Stimulated activated CD4-positive, alpha-beta T cell treated with anti-CD3 and anti-CD28 coated beads, Interleukin-12 subunit alpha, Interleukin-12 subunit beta, amount 100 ng/mL, for 4 hours (primary cell): Measurements from ENCODE around the gene HOXA13.

Source experiments
- DNase-seq: peaks from one replicate; pipeline ENCODE4 v3.0.0-alpha.2; 2020

Gene HOXA13

DNA sequence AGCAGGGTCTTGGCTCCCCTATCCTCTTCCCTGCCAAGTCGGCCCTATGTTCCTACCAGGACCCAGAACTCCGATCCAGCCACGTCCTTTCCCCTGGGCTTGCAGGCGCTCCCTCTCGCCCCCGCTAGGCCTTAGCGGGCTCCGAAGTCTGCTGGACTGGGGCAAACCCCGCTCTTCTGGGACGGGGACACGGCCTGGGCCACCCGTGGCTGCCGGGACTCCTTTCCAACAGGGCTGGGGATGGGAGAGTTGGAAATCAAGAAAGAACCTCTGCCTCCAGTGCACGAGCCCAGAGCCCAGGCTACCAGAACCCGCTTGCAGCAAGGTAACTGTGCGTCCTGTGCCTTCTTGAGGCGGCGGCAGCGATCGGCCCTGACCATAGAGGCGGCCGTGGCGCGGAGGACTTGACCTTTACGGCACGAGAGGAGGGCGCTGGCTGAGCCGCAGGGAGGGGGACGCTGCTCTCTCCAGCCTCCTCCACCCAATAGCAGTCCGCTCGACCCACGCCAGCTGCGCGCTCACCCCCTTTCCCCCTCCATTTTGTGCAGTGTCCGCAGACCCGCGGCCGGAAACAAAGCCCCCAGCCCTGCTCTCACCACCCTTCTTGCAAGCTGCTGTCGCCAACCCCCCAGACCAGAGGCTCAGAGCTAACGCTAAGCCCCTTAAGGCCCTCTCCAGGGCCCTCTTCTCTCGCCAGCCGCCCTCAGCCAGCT lies 7.9 kb downstream of the HOXA13 start:
- no peak for DNase-seq

DNA sequence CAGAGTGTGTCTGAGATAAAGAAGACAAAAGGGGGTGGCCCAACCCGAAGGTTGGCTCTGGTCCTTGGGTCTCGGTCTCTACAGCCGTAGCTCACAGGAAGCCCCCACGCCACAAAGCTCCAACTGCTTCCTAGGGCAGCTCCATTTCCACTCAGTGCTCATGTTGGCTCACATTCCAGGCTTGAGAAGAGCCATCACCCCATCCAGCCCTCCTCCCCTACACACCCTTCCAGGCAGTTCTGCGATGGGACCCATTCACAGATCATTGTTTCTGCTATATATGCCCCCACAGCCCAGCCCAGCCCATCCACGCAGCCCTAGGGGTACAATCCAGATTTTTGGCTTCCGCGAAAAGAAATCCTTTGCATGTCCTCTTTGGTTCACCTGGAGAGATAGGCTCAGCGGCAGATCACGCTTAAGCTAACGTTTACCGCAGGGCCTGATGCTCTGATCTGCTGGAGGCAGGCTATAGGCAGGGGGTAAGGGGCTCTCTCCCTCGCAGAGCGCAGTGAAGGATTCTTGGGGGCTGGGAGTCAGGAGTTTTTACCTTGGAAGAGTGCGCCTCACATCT lies 8.6 kb downstream of the HOXA13 start:
- no peak for DNase-seq

DNA sequence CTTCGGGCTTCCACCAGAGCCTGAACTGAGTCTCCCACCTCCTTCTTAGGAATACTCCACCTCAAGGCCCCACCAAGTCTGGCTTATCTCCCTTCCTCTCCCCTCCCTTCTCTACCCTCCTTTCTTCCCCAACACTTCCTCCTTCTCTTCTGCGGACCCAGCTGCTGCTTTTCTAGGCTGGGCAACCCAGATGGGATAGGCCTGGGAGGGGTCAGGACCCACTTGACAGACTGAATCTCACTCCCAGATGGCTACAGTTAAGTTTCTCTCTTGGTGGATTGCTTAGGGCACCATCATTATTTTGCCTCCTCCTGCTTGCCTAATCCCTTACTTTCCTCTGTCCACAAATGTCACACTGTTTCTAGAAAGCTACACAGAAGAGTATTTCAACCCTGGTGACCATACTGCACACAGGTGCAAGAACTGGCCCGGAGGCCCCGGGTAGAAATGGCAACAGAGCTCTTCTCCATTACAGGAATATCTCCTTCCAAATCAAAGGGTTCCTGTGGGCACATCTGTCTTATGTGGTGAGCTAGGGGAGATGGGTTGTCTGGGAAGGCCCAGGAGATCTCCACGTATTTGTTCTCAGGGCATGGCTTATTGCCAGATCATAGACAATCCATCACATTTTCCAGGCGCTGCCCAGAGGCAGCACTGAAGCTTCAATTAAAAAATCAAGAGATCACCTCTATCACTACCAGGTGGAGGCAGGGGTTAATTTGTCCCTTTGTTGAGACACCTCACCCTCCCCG lies 9.7 kb downstream of the HOXA13 start:
- DNase-seq, result no peak

DNA sequence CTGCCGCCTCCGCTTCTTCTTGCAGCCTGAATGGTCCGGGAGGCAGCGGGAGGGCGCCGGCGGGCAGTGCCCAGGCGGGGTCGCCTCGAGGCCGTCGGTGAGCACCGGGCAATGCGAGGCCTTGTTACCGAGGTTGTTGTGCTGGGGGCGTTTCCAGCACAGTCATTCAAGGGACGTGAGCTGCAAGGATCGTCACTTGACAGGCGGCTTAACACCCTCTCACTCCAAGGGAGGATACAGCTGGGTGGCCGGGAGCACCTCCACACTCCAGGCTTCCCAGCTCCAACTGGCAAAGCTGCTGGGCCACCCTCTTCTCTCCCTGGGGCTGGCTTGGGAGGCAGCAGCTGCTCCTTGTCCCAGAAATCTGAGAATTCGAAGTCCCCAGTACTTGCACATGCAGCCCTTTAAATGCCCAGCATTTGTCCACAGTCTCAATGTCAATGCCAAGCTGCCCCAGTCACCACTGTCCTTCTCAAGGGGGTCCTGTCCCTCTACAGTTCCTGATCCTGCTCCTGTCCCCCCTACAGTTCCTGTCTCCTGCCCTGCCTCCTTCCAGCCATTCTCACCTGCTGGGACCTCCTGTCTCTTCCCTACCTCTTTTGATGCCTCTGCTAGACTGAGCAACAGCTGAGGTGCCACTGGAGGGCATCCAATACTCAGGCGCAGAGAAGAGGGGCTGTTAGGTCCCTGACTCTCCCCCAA lies 10.4 kb downstream of the HOXA13 start:
- no peak for DNase-seq

DNA sequence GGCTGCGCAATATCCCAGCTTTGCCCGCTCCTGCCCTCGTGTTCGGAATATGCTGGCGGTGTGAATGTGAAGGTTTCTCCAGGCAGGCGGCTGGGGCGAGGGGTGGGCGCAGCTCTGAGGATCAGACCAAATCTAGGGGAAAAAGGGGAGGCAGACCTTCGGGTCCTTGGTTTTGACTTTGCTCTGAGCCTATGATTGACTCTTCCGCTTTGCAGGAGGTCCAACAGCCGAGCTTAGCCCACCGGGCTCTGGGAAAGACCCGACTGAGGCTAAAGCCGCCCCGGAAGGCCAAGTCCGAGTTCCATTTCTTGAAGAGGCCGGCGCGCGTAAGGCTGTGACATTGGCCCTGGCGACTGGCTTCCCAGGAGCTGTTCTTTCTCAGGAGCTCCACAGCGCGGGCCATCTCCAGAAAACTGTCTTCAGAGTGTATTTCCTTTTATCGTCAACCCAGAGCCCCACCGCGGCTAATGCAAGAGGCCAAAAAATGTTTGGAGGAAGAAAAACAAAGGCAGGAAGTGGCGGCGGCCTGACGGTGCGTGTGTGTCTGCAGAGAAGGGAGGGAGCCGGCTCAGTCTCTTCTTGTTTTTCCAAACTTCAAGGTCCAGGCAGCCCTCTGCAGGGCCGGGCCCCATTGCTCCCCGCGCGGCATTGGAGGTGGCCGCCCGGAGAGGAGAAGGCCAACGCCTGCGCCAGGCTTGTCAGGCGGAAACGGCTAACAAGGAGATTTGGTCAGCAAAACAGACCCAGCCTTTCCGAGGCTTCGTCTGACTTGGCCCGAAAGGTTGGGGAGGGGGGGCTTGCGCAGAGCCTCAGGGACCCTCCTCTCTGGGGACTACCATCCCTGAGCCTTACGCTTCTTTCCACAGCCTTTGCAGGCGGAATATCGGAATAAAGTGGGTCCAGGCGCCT lies 11.3 kb downstream of the HOXA13 start:
- no peak for DNase-seq

DNA sequence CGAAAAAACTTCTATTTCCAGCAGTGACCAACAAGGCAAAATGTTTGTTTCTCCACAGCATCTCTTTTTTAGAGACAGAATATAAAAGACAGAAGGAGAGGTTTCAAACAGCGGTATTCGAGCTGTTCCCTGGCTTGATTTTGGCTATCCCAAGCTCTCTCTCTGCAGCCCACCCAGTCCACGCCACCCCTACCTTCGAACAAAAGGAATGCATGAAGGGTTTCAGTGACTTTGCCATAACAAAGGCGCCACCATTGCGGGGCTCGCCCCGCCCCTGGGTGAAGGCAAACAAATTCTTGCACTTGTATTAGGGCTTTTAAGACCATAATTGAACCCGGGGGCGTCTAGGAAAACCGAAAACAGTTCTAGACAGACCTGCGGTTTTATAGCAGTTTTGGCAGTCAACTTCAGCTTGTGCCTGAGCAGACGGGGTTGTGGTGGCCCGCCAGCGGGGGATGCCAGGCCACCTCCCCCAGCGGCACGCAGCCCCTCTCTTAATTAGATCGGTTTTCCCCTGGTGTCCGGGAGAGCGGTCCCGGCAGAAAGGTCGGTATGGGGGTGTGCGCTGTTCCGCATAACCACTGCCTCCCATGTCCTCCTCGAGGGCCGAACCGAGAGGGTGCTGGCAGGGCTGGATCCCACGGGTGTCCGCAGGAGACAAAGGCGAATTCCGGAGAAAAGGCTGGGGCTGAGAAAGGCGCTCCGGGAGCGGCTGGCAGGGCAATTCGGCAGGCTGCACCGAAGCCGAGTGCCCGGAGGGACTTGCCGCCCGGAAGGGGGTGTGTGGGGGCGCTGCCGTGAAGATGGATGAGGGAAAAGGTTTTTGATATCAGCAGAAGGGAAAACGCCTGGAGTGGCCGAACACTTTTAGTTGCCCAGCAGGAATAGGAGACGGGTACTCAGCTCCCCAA lies 12.2 kb downstream of the HOXA13 start:
- no peak for DNase-seq

DNA sequence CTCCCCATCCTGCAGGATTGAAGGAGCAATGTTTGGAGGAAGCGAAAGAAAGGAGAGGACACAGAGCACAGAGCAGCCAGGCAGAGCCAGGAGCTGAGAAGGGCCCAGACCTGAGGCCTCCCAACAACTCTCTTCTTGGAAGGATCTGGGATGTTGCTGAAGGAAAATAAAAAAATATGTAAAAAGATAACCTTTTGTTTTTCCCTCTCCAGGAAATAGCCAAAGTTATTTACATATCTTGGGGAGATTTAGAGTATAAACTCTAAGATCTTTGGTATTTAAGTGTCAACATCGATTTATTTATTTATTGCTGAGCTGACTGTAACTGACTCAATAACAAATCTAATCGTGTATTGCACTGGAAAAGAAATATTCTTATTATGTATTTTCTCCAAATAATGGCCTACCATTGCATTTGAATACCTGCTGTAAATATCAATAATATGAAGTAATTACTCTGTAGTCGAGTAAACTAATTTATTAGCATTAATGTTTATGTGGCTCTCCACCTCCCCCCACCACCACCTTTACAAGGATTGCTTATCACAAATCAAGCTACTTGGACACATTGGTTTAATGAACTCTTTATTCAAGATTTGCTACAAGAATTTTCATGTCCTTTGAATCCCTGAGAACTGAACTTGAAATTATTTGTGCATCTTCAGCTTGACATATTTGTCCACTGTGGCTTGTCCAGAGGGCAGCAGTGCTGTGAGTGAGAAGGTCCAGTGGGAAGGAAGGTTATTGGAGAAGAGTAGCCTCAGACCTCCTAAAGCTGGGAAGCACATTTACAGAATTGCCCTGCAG lies 13.0 kb downstream of the HOXA13 start:
- DNase-seq, result no peak

DNA sequence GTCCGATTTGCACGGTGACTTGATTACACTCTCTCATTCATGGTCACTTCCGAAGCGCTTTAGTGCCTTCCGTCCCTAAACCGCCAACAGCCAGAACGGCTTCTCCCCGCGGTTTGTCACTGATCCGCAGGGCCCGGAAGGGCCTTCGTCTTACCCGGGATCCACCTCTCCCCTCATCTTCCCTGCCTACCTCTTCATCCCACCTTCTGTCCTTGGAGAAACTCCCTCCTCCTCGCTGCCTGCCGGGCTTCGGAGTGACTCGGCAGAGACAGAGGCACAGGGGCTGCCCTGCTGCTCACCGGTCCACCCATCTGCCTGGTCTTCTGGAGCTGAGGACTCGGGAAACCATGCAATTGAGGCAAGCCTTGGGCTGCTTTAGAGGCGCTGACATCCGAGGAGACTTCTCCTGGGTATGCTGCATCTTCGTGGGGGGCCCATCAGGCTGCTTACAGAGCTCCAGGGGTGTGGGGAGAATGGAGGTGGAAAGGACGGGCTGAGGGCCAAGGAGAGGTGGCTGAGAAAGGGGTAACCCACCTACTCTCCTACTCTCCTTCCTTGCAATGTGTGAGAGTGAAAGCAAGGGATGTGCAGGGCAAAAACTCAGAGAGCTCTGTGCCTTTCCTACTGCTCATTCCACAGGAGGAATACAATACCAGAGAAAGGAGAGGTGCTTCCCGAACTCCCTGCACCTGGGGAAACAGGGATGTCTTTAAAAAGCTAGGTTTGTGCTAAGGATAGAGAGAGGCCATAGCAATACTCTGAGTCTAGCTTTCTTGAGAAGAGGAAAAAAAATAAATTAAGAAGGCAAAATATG lies 13.8 kb downstream of the HOXA13 start:
- DNase-seq, result no peak

DNA sequence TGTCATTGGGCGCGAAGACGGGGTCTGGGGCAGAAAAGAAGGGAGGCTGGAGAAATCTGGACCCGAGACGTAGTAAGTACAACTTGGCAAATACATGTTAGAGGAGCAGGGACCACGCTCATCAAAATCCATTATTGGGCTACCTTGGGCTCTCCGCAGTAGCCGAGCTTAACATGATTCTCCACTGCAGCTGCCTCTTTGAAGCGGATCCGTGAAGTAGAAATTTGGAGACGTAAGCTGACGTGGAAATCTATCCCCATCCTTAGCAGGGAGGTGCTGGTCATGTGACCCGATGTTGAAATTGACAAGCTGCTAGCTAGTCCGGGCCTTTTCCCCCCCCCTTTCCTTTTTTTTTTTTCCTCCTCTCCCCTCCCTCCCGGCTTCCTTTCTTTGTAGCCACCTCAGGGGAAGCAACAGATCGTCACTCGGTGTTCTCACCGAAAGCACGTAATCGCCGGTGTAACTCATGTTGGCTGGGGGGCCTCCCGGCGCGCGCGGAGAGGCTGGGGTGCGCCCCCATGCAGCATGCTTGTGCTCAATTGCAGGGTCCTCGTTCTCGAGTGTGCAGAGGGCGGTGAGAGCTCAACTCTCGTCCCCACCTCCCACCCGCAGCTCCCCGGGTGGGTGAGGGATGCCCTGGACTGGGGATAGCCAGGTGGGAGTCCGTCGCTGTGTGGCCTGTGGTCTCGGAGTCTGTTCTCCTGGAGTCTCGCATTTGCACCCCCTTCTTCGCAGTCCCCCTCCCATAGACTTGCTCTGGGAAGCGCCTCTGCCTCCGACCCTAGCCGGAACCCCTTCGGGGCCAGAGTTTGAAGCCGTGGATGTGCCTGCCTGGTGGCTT lies 14.7 kb downstream of the HOXA13 start, which contains the start of gene HOXA11:
HOXA11 (minus strand) TSS at position 220 of the 841 bp plus-strand sequence; CDS start at position 132, 88 bp downstream.
- DNase-seq, result no peak

DNA sequence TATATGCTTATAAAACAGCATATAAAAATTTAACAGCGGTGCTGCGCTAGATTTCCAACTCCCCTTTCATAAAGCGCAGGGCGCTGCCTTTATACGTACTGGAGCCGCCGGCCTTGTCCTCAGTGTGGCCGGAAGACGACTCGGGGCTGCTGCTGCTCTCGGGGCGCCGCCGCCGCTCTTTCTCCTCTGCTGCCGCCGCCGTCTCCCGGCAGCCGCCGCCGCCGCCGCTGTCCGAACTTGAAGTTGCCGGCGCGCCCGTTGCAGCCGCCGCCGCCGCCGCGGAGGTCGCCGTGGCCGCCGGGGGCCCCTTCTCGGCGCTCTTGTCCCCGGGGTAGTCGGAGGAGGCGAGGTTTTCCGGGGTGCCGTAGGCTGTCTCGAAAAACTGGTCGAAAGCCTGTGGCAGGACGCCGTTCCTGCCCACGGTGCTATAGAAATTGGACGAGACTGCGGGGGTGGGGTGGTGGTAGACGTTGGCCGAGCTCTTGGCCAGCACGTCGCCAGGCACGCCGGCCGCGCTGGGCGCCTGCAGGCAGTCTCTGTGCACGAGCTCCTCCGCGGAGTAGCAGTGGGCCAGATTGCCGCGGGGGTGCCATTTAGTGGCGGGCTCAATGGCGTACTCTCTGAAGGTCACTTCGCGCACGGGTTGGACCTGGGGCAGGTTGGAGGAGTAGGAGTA lies 15.4 kb downstream of the HOXA13 start:
- DNase-seq, result no peak

DNA sequence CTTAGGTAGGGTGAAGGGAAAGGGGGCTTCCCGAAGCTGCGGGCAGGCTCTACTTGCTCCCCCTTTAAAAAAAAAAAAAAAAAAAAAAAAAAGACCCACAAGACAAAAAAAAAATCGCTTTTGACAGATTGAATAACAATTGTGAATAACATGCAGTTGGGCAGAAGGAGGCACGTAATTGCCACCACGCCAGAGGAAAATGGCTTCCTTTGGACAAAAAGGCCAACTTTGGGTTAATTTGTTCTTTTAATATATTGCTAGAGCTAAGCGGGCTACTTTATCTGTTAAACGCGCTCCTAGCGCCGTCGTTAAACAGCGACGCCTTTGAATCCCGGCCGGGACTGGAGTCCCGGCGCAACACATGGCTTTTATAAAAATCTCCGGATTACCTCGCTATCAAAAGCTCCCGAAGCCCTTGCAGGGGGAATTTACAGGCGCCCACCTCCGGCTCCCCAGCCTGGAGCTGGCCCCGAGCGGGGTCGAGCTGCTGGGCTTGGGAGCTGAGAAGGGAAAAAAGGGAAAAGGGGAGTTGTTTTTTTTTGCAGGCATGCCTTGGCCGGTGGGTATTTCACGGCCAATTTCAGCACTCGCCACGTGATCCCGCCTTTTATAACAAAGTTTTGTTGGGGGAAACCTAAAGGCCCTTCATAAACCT lies 16.1 kb downstream of the HOXA13 start:
- DNase-seq, result no peak

DNA sequence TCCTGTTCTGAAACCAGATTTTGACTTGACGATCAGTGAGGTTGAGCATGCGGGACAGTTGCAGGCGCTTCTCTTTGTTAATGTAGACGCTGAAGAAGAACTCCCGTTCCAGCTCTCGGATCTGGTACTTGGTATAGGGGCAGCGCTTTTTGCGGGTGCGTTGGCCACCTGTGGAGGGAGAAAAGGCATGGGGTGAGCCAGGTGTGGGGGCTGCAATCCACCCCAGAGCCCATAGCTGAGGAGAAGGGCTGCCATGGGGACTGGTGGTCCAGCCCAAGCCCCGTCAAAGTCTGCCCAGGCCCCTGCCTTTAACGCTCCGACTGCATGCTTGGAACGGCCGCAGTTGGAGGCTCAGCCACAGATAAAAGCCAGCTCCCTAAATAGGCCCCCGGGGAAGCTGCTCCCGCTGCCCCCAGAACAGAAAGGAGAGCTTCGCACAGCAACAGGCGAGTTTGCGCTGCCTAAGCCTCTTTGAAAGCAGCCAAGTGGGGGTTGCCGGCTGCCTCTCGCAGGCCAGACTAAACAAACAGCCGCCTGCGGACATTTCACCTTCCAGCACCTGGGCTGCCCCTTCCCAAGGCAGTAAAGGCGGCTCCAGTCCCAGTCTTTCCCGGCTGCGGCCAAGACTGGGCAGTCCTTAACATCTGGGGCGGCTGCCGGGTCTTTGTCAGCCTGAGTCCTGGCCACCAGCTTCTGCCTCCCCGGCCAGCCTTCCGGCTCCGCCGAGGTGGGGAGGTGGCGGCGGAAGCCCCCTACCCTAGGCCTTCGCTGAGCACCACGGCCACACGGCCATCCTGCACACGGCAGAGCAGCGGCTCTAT lies 16.8 kb downstream of the HOXA13 start:
- no peak for DNase-seq

DNA sequence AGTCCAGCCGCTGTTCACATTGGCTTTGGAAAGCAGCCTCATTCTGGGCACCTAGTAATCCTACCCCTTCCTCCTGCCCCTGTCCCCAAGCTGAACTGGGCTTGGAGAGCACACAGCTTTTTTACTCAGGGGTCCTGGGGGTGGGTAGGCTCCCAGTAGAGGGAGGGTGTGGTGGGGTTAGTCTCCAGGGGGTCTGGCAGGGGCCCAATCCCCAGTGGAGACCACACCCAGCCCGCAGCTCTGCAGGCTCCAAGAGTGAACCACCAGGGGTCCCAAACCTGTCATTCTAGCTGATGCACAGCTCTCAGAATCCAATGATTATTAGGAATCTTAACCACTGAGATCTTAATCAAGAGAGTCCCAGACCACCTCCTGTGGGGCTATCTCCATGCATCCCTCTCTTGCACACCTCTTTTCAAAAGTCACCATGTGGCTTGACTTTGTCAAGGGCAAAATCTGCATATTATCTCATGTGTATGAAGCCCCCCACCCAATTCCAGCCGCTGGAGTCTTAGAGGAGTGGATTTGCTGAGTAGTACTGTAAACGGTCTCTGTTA lies 17.5 kb downstream of the HOXA13 start:
- DNase-seq, result no peak

DNA sequence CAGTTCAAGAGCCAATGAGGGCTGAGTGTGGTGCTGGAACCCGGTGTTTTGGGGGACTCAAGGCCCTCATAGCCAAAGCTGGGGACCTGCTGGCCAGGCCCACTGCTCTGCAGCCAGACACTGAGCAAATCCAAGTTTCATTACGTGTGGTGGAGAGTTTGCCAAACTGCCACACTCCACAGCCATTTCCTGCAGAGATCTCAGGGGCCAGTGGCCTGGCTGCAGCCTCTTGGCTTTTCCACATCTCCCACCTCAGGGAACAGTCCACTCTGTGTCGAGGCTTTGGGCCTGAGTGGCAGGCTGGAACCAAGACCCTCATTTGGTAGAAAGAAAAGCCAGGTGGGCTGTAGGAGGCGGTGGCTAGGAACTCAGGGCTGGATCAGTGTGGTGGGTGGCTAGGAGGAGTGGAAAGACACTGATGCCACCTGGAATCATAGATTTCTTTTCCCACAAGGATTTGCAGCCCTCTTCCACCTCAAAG lies 18.1 kb downstream of the HOXA13 start:
- no peak for DNase-seq

DNA sequence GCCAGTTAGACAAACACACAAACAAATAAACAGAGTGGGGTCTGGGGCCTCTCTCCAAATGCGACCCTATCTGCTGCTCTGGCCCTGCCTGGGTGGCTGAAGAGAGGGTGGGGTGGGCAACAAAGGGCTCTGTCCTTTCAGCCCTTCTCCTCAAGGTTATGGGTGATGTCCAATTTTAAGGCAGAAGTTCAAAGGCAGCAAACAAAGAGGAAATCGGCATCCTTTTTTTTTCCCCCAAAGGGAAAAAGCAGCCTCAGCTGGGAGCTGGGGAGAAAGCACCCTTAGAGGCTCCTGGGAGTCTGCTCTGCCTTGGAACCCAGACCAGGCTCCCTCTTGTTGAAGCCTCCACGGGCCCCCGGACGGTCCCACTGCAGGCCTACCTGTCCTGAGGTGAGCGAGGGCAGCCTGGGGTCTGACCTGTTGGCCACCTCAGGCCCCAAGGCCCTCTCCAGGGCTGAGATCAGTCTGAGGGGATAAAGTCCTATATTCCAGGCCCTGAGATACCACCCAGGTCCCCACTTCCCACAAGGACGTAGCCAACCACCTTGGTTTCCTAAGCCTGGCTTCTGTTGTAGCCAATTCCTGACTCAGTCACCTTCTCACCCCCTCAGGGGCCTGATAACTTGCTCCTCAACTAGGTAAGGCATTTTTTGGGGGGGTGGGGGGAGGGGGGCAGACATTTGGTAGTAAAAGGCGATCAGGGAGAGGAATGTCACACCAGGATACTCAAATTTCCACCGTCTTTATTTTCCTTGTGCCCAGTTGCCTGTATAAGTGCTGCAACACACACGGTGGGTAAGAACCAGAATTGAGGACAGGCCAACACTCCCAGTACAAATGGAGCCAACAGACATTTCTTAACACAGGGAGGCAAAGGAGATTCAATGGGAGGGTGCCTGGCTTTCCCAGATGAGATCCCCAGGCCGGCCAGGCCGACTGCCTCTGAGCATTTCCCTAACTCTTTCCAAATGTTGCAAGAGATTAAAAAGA lies 19.2 kb downstream of the HOXA13 start:
- DNase-seq, result no peak
